HL-60/S4 treated with phorbol 12-myristate 13-acetate at 8.2 ng/mL for 4 days and 3 days (cell line): Measurements from ENCODE around the gene SDR39U1.

ENCODE experiments used
- in situ Hi-C: fragments of 300-500 bp; cut with MboI; formaldehyde crosslinking; loops from 2 replicates; pipeline ENCODE4 v1.15.0; 2022; ENCODE audit warnings: low sequenced_read_pairs

The SDR39U1 gene

GRCh38 chr14:24415421-24416253, 26.9 kb downstream of the SDR39U1 start:
- in situ Hi-C loops: no loop called here

- in situ Hi-C loops: no loop called here
Observed at GRCh38 chr14:24414732-24415420, 27.7 kb downstream of the SDR39U1 start.

- in situ Hi-C loops: no loop called here
Observed at GRCh38 chr14:24414077-24414476, 28.5 kb downstream of the SDR39U1 start.

- in situ Hi-C loops: no loop called here
Observed at GRCh38 chr14:24411443-24412389, 30.9 kb downstream of the SDR39U1 start.

- in situ Hi-C loops: no loop called here
Observed at GRCh38 chr14:24409956-24410355, 32.6 kb downstream of the SDR39U1 start.

- in situ Hi-C loops: no loop called here
Observed at GRCh38 chr14:24409192-24409591, 33.4 kb downstream of the SDR39U1 start.

GRCh38 chr14:24408764-24409163, 33.8 kb downstream of the SDR39U1 start:
- in situ Hi-C loops: no loop called here

- in situ Hi-C loops: no loop called here
Observed at GRCh38 chr14:24407608-24408325, 34.8 kb downstream of the SDR39U1 start.

GRCh38 chr14:24406416-24406815, 36.2 kb downstream of the SDR39U1 start:
- in situ Hi-C loops: no loop called here

- in situ Hi-C loops: no loop called here
Observed at GRCh38 chr14:24404814-24405213, 37.8 kb downstream of the SDR39U1 start.

GRCh38 chr14:24403294-24403998, 39.1 kb downstream of the SDR39U1 start:
- in situ Hi-C loops: no loop called here

GRCh38 chr14:24401810-24402702, 40.5 kb downstream of the SDR39U1 start:
- in situ Hi-C loops: no loop called here

- in situ Hi-C loops: no loop called here
Observed at GRCh38 chr14:24399999-24400718, 42.4 kb downstream of the SDR39U1 start.

- in situ Hi-C loops: no loop called here
Observed at GRCh38 chr14:24399447-24399822, 43.1 kb downstream of the SDR39U1 start.

- in situ Hi-C loops: no loop called here
Observed at GRCh38 chr14:24398653-24399446, 43.7 kb downstream of the SDR39U1 start, which contains the start of gene NYNRIN. TSS of gene NYNRIN (plus strand) at chr14:24399003. CDS start at chr14:24399247, 244 bp downstream.

- in situ Hi-C loops: no loop called here
Observed at GRCh38 chr14:24398293-24398652, 44.3 kb downstream of the SDR39U1 start.

- in situ Hi-C loops: no loop called here
Observed at GRCh38 chr14:24397639-24398292, 44.8 kb downstream of the SDR39U1 start.
